ENCODE results near the gene COL19A1.

DNA sequence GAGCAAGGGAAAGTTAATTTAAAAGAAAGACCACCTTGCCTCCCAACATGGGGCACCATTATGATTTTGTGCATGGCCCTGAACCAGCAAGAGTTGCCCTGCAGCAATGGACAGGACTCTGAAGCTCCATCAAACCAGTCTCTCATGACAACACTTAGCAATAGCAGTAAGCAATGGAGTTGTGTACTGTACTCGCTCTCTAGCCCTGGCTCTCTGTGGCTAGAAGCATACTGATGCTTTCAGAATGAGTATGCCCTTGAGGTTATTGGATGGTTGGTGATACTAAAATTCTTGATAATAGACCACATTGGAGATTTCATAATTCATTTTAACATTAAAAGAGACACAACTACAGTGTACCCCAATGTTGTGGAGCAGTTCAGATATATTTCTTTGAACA, 46.3 kb upstream of the COL19A1 start:
- TF ChIP-seq POLR2AphosphoS5 (IDR thresholded peaks at IDR 0.05; ENCODE audit: low read depth) (no peak), EZH2 (IDR thresholded peaks at IDR 0.05; ENCODE audit: low read depth, unreplicated experiment) (no peak), EZH2phosphoT487 (IDR thresholded peaks at IDR 0.05; ENCODE audit: unreplicated experiment) (no peak), JUNB (IDR thresholded peaks at IDR 0.05; ENCODE audit: unreplicated experiment) (no peak), ZNF114 (CRISPR knock-in tag; IDR thresholded peaks at IDR 0.05) (no peak), CREB1 (CRISPR knock-in tag; IDR thresholded peaks at IDR 0.05; ENCODE audit: low read depth) (no peak)
- TF ChIP-seq, protein P1, sequence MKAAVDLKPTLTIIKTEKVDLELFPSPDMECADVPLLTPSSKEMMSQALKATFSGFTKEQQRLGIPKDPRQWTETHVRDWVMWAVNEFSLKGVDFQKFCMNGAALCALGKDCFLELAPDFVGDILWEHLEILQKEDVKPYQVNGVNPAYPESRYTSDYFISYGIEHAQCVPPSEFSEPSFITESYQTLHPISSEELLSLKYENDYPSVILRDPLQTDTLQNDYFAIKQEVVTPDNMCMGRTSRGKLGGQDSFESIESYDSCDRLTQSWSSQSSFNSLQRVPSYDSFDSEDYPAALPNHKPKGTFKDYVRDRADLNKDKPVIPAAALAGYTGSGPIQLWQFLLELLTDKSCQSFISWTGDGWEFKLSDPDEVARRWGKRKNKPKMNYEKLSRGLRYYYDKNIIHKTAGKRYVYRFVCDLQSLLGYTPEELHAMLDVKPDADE (IDR thresholded peaks at IDR 0.05): no peak
- TF ChIP-seq, protein P2, sequence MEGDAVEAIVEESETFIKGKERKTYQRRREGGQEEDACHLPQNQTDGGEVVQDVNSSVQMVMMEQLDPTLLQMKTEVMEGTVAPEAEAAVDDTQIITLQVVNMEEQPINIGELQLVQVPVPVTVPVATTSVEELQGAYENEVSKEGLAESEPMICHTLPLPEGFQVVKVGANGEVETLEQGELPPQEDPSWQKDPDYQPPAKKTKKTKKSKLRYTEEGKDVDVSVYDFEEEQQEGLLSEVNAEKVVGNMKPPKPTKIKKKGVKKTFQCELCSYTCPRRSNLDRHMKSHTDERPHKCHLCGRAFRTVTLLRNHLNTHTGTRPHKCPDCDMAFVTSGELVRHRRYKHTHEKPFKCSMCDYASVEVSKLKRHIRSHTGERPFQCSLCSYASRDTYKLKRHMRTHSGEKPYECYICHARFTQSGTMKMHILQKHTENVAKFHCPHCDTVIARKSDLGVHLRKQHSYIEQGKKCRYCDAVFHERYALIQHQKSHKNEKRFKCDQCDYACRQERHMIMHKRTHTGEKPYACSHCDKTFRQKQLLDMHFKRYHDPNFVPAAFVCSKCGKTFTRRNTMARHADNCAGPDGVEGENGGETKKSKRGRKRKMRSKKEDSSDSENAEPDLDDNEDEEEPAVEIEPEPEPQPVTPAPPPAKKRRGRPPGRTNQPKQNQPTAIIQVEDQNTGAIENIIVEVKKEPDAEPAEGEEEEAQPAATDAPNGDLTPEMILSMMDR (conservative IDR thresholded peaks at IDR 0.05; ENCODE audit: low read depth in 2 of 2): no peak
- TF ChIP-seq, protein P3, sequence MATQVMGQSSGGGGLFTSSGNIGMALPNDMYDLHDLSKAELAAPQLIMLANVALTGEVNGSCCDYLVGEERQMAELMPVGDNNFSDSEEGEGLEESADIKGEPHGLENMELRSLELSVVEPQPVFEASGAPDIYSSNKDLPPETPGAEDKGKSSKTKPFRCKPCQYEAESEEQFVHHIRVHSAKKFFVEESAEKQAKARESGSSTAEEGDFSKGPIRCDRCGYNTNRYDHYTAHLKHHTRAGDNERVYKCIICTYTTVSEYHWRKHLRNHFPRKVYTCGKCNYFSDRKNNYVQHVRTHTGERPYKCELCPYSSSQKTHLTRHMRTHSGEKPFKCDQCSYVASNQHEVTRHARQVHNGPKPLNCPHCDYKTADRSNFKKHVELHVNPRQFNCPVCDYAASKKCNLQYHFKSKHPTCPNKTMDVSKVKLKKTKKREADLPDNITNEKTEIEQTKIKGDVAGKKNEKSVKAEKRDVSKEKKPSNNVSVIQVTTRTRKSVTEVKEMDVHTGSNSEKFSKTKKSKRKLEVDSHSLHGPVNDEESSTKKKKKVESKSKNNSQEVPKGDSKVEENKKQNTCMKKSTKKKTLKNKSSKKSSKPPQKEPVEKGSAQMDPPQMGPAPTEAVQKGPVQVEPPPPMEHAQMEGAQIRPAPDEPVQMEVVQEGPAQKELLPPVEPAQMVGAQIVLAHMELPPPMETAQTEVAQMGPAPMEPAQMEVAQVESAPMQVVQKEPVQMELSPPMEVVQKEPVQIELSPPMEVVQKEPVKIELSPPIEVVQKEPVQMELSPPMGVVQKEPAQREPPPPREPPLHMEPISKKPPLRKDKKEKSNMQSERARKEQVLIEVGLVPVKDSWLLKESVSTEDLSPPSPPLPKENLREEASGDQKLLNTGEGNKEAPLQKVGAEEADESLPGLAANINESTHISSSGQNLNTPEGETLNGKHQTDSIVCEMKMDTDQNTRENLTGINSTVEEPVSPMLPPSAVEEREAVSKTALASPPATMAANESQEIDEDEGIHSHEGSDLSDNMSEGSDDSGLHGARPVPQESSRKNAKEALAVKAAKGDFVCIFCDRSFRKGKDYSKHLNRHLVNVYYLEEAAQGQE (IDR thresholded peaks at IDR 0.05; ENCODE audit: unreplicated experiment): no peak

Data from GM23338 (cell line).